ENCODE results near the gene VPS18. TPM values are rescaled to one million over a fixed set of nuclear protein-coding genes. Genes with fewer than 3 reads are reported as not detected.

The VPS18 gene
- total RNA-seq, 1 experiment from 2014 or later: 16.9 TPM

DNA sequence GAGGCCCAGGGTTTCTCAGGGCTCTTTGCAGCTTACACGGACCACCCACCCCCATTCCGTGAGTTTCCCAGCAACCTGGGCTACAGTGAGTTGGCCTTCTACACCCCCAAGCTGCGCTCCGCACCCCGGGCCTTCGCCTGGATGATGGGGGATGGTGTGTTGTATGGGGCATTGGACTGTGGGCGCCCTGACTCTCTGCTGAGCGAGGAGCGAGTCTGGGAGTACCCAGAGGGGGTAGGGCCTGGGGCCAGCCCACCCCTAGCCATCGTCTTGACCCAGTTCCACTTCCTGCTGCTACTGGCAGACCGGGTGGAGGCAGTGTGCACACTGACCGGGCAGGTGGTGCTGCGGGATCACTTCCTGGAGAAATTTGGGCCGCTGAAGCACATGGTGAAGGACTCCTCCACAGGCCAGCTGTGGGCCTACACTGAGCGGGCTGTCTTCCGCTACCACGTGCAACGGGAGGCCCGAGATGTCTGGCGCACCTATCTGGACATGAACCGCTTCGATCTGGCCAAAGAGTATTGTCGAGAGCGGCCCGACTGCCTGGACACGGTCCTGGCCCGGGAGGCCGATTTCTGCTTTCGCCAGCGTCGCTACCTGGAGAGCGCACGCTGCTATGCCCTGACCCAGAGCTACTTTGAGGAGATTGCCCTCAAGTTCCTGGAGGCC, 5.4 kb downstream of the VPS18 start:
- DNase-seq (ENCODE audit: low read depth, low spot score): no peak
- Histone ChIP-seq H3K4me3 (replicated peaks in 1 of 2; ENCODE audit: low read depth in 1 of 2, low read length in 2 of 2) (no peak overlapping the region), H3K9me2 (ENCODE audit: insufficient read depth) (no peaks in the 10 kb centered on the region), H3K4me1 (ENCODE audit: control insufficient read depth in 1 of 2, insufficient read depth in 2 of 2, low read length in 2 of 2) (peaks cover 6 to 20% of the 10 kb centered on the region in 2 experiments), H3K9ac (ENCODE audit: low read length) (no peak overlapping the region), H3K9me3 (ENCODE audit: control insufficient read depth in 1 of 2, insufficient read depth in 1 of 2, low read depth in 1 of 2, low read length in 2 of 2) (no peaks in the 10 kb centered on the region), H2AFZ (ENCODE audit: low read depth, low read length, poor library complexity, severe bottlenecking) (no peak overlapping the region), H3K79me2 (ENCODE audit: insufficient read depth, low read length) (peaks cover 18% of the 10 kb centered on the region), H3K4me2 (ENCODE audit: low read length) (no peak overlapping the region), H3K27ac (ENCODE audit: low read depth, low read length) (no peak overlapping the region; the same call in 1 of the 2 replicates), H3K36me3 (ENCODE audit: control insufficient read depth in 1 of 2, insufficient read depth in 2 of 2, low read length in 2 of 2) (peaks cover 14% of the 10 kb centered on the region in 2 experiments; a peak in 3 of 4 replicates), H3K27me3 (ENCODE audit: insufficient read depth, low read length) (no peaks in the 10 kb centered on the region), H4K20me1 (ENCODE audit: insufficient read depth) (no peaks in the 10 kb centered on the region)
- ATAC-seq: no peak
- ChIA-PET POLR2A (no interaction called here), CTCF (no interaction called here), RAD21 (ENCODE audit: low non-redundant PET in 1 of 2, low total read pairs in 2 of 2, uncharacterized antibody in 2 of 2, unreplicated experiment in 2 of 2) (no interaction called here)
- BruUV-seq (replicated peaks): no TSS peak
- TF ChIP-seq SRF (IDR thresholded peaks at IDR 0.05; ENCODE audit: low read depth) (no peak), ZNF274 (IDR thresholded peaks at IDR 0.05; ENCODE audit: low read depth, low read length) (no peak), JUND (IDR thresholded peaks at IDR 0.05) (no peak)
- TF ChIP-seq, protein P1, sequence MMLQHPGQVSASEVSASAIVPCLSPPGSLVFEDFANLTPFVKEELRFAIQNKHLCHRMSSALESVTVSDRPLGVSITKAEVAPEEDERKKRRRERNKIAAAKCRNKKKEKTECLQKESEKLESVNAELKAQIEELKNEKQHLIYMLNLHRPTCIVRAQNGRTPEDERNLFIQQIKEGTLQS (IDR thresholded peaks at IDR 0.05): no peak
- TF ChIP-seq, protein P2, sequence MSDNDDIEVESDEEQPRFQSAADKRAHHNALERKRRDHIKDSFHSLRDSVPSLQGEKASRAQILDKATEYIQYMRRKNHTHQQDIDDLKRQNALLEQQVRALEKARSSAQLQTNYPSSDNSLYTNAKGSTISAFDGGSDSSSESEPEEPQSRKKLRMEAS (IDR thresholded peaks at IDR 0.05): no peak
- TF ChIP-seq, protein P3, sequence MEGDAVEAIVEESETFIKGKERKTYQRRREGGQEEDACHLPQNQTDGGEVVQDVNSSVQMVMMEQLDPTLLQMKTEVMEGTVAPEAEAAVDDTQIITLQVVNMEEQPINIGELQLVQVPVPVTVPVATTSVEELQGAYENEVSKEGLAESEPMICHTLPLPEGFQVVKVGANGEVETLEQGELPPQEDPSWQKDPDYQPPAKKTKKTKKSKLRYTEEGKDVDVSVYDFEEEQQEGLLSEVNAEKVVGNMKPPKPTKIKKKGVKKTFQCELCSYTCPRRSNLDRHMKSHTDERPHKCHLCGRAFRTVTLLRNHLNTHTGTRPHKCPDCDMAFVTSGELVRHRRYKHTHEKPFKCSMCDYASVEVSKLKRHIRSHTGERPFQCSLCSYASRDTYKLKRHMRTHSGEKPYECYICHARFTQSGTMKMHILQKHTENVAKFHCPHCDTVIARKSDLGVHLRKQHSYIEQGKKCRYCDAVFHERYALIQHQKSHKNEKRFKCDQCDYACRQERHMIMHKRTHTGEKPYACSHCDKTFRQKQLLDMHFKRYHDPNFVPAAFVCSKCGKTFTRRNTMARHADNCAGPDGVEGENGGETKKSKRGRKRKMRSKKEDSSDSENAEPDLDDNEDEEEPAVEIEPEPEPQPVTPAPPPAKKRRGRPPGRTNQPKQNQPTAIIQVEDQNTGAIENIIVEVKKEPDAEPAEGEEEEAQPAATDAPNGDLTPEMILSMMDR (IDR thresholded peaks at IDR 0.05 in 2 of 3, conservative IDR thresholded peaks at IDR 0.05 in 1 of 3; ENCODE audit: borderline replicate concordance in 1 of 3, insufficient read depth in 1 of 3, low read depth in 2 of 3, low read length in 2 of 3): no peak
- intact Hi-C loops (cut with micrococcal nuclease): no loop called here

Data from HCT116 (cell line).